ENCODE results near the gene PARP11.

Gene PARP11

GRCh38 chr12:3872800-3873636 lies at the start of gene PARP11:
Gene PARP11, minus strand, starts transcription at chr12:3873399. Its CDS starts 170 bp downstream, at chr12:3873229.
- peaks cover 52% of the 10 kb centered on the region for H3K4me1 Mint-ChIP-seq (ENCODE audit: low read depth)

GRCh38 chr12:3922033-3922432 lies 48.8 kb upstream of the PARP11 start:
- H3K27me3 Mint-ChIP-seq, result no peaks in the 10 kb centered on the region
- H3K4me3 Mint-ChIP-seq, result no peak overlapping the region
- H3K4me1 Mint-ChIP-seq (ENCODE audit: low read depth), result peaks cover 15% of the 10 kb centered on the region
- H3K36me3 Mint-ChIP-seq (ENCODE audit: low read depth), result no peaks in the 10 kb centered on the region
- no peaks in the 10 kb centered on the region for H3K9me3 Mint-ChIP-seq
- H3K27ac Mint-ChIP-seq, result no peak overlapping the region

More at GRCh38 chr12:3872800-3873636, at the start of gene PARP11:
- Mint-ChIP-seq H3K27ac (peak within 1 kb of the TSS; percentile 98), H3K9me3 (peaks cover 6% of the 10 kb centered on the region), H3K36me3 (ENCODE audit: low read depth) (peaks cover 16% of the 10 kb centered on the region), H3K27me3 (no peaks in the 10 kb centered on the region), H3K4me3 (peak within 1 kb of the TSS; percentile 97)

DNA sequence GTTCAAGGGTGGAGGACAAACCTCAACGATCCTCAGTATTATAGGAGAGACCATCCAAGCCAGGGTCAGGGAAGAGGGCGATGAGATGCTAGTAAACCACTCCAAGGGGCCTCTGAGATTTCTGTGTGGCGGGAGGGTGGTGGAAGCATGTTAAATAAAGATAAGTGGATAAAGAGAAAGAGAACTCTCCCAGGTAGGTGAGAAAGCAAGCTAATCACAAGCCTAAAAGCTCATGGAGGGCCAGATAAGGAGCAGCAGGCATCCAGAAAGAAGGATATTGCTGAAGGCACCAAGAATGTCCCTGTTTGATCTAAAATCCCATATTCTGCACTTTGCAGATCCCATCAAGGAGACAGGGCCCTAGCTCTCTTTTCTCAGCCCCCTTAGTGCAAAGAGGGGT lies 48.3 kb upstream of the PARP11 start:
- no peak overlapping the region for H3K4me3 Mint-ChIP-seq
- no peaks in the 10 kb centered on the region for H3K9me3 Mint-ChIP-seq
- H3K36me3 Mint-ChIP-seq (ENCODE audit: low read depth), result no peaks in the 10 kb centered on the region
- peaks cover 15% of the 10 kb centered on the region for H3K4me1 Mint-ChIP-seq (ENCODE audit: low read depth)
- no peak overlapping the region for H3K27ac Mint-ChIP-seq
- no peaks in the 10 kb centered on the region for H3K27me3 Mint-ChIP-seq

GRCh38 chr12:3921151-3921471 lies 47.9 kb upstream of the PARP11 start:
- Mint-ChIP-seq H3K36me3 (ENCODE audit: low read depth) (no peaks in the 10 kb centered on the region), H3K27me3 (no peaks in the 10 kb centered on the region), H3K27ac (no peak overlapping the region), H3K9me3 (no peaks in the 10 kb centered on the region), H3K4me3 (no peak overlapping the region), H3K4me1 (ENCODE audit: low read depth) (peaks cover 15% of the 10 kb centered on the region)

DNA sequence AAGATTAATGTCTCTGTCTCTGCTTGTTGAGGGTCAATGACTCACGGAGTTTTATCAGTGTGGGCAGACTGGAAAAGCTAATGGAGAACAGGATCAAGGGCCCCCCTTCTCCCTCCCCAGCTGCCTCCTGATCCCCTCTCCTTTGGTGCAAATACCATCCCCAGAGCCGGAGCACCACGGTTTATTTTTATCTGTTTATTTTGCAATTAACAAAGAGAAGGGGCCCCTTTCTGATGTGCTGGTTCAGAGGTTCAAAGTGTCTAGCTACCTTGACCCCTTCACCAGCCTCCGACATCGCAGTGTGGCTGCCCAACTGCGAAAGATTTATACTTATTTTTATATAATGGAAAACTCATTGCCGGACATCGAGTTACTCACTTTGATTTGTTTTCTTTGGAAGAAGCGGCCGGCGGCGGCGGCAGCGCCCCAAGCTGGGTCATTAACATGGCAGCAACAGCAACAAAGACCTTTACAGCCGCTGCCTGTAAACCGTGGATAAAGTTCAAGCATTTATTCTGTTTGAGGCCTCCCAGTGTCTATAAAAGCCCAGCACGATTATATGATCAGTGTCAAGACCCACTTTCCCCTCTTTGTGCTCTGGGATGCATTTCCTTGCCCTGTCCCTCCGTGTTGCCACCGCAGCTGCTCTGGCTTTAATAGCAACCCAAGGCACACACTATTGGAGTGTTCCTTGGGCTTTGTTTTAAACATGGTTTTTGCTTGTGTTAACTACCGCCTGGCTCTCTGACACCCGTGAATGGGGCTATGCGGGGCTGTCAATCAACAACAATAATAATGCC lies 47.4 kb upstream of the PARP11 start:
- Mint-ChIP-seq H3K4me1 (ENCODE audit: low read depth) (peaks cover 10% of the 10 kb centered on the region), H3K27me3 (no peaks in the 10 kb centered on the region), H3K9me3 (no peaks in the 10 kb centered on the region), H3K36me3 (ENCODE audit: low read depth) (no peaks in the 10 kb centered on the region), H3K4me3 (no peak overlapping the region), H3K27ac (no peak overlapping the region)

DNA sequence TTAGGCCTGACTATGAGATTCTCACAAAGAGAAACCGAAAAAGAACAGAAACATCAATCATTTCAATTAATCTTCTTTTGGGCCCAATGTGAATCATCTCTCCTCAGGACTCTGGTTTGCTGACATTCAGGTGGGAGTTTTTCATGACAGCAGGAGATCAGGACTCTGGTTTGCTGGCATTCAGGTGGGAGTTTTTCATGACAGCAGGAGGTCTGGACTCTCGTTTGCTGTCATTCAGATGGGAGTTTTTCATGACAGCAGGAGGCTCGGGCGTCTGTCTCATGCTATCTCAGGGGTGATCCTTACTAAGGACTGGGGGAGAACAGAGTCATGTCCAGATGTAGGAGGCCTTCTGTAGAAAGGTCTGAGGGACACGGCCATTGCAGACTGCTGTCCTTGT lies 40.1 kb upstream of the PARP11 start:
- H3K27me3 Mint-ChIP-seq, result no peaks in the 10 kb centered on the region
- no peak overlapping the region for H3K27ac Mint-ChIP-seq
- no peak overlapping the region for H3K4me3 Mint-ChIP-seq
- H3K36me3 Mint-ChIP-seq (ENCODE audit: low read depth), result no peaks in the 10 kb centered on the region
- H3K4me1 Mint-ChIP-seq (ENCODE audit: low read depth), result peaks cover 18% of the 10 kb centered on the region
- H3K9me3 Mint-ChIP-seq, result peaks cover 11% of the 10 kb centered on the region

GRCh38 chr12:3912863-3913262 lies 39.7 kb upstream of the PARP11 start:
- Mint-ChIP-seq H3K9me3 (peaks cover 11% of the 10 kb centered on the region), H3K36me3 (ENCODE audit: low read depth) (no peaks in the 10 kb centered on the region), H3K27ac (no peak overlapping the region), H3K27me3 (no peaks in the 10 kb centered on the region), H3K4me3 (no peak overlapping the region), H3K4me1 (ENCODE audit: low read depth) (peaks cover 23% of the 10 kb centered on the region)

GRCh38 chr12:3911409-3911808 lies 38.2 kb upstream of the PARP11 start:
- H3K9me3 Mint-ChIP-seq, result peaks cover 11% of the 10 kb centered on the region
- H3K36me3 Mint-ChIP-seq (ENCODE audit: low read depth), result no peaks in the 10 kb centered on the region
- H3K27ac Mint-ChIP-seq, result peak overlapping the region; percentile 5
- H3K4me3 Mint-ChIP-seq, result no peak overlapping the region
- H3K27me3 Mint-ChIP-seq, result no peaks in the 10 kb centered on the region
- peaks cover 33% of the 10 kb centered on the region for H3K4me1 Mint-ChIP-seq (ENCODE audit: low read depth)

- no peaks in the 10 kb centered on the region for H3K9me3 Mint-ChIP-seq
- H3K36me3 Mint-ChIP-seq (ENCODE audit: low read depth), result no peaks in the 10 kb centered on the region
- peaks cover 32% of the 10 kb centered on the region for H3K4me1 Mint-ChIP-seq (ENCODE audit: low read depth)
- peak overlapping the region; percentile 67 for H3K27ac Mint-ChIP-seq
- peak overlapping the region; percentile 61 for H3K4me3 Mint-ChIP-seq
- no peaks in the 10 kb centered on the region for H3K27me3 Mint-ChIP-seq
Observed at GRCh38 chr12:3905664-3906063, 32.5 kb upstream of the PARP11 start.

DNA sequence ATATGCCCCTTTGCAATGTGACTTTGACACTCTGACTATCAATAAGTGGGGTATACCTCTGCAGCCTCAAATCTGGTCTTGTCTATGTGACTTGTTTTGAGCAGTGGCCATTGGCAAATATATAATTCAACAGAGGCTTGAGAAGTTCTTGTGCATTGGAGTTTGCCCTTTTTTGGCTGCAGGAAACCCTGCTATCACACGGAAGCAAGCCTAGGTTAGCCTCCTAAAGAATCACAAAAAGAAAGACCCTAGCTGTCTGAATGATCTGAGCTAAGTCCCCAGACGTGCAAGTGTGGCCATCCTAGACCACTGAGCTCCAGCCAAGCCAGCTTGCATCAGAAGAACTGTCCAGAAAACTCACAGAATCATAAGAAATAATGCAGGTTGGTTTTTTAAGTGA lies 31.8 kb upstream of the PARP11 start:
- Mint-ChIP-seq H3K27ac (peak overlapping the region; percentile 67), H3K9me3 (no peaks in the 10 kb centered on the region), H3K36me3 (ENCODE audit: low read depth) (no peaks in the 10 kb centered on the region), H3K4me3 (peak overlapping the region; percentile 61), H3K27me3 (no peaks in the 10 kb centered on the region), H3K4me1 (ENCODE audit: low read depth) (peaks cover 32% of the 10 kb centered on the region)

GRCh38 chr12:3902921-3903320 lies 29.7 kb upstream of the PARP11 start:
- H3K4me1 Mint-ChIP-seq (ENCODE audit: low read depth), result peaks cover 36% of the 10 kb centered on the region
- H3K9me3 Mint-ChIP-seq, result no peaks in the 10 kb centered on the region
- no peaks in the 10 kb centered on the region for H3K27me3 Mint-ChIP-seq
- H3K27ac Mint-ChIP-seq, result no peak overlapping the region
- no peak overlapping the region for H3K4me3 Mint-ChIP-seq
- no peaks in the 10 kb centered on the region for H3K36me3 Mint-ChIP-seq (ENCODE audit: low read depth)

DNA sequence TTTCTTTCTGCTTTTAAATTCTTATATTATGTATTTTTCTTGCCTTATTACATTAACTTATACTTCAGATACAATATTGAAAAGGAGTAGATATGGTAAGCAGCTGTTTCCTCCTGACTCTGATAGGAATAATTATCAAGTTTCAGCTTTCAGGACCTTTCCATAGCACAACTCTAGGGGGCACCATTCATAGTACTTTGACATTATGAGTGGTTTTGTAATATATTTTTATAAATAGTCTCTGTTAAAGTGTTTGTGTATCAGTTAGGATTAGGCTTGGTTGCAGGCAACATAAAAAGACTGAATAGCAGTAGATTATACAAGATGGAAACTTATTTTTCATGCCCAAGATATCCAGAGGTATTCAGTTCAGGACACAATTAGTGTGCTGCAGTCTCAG lies 27.9 kb upstream of the PARP11 start:
- Mint-ChIP-seq H3K4me3 (no peak overlapping the region), H3K4me1 (ENCODE audit: low read depth) (peaks cover 41% of the 10 kb centered on the region), H3K27ac (no peak overlapping the region), H3K9me3 (no peaks in the 10 kb centered on the region), H3K27me3 (no peaks in the 10 kb centered on the region), H3K36me3 (ENCODE audit: low read depth) (no peaks in the 10 kb centered on the region)

GRCh38 chr12:3898756-3899155 lies 25.6 kb upstream of the PARP11 start:
- no peak overlapping the region for H3K4me3 Mint-ChIP-seq
- peaks cover 28% of the 10 kb centered on the region for H3K4me1 Mint-ChIP-seq (ENCODE audit: low read depth)
- no peak overlapping the region for H3K27ac Mint-ChIP-seq
- no peaks in the 10 kb centered on the region for H3K36me3 Mint-ChIP-seq (ENCODE audit: low read depth)
- no peaks in the 10 kb centered on the region for H3K9me3 Mint-ChIP-seq
- H3K27me3 Mint-ChIP-seq, result no peaks in the 10 kb centered on the region

DNA sequence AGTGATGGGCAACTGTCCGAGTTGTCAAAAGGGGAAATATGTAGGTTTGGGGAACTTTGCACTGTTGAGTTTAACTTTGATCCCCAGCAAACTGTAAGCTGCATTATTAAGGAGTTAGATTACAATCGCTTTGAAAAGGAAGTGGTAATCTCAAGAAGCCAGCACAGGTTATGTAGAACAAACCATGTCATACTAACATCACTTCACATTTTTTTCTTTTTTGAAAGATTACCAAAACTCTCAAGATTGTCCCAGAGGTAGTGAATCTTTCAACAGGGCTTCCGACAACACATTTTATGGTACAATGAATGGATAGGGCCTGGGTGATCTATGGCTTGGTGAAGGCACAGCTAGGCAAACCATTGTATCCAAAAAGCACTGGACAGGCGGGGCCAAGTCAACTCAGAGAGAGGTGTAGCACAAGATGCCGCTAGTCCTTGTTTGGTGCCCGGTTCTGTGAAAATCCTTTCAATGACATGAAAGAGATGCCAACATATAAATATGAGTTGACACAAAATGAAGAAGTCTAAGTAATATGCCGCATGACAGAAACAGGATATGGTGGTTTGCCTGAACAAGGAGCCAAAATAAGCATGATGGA lies 24.3 kb upstream of the PARP11 start:
- H3K4me3 Mint-ChIP-seq, result peak overlapping the region; percentile 52

DNA sequence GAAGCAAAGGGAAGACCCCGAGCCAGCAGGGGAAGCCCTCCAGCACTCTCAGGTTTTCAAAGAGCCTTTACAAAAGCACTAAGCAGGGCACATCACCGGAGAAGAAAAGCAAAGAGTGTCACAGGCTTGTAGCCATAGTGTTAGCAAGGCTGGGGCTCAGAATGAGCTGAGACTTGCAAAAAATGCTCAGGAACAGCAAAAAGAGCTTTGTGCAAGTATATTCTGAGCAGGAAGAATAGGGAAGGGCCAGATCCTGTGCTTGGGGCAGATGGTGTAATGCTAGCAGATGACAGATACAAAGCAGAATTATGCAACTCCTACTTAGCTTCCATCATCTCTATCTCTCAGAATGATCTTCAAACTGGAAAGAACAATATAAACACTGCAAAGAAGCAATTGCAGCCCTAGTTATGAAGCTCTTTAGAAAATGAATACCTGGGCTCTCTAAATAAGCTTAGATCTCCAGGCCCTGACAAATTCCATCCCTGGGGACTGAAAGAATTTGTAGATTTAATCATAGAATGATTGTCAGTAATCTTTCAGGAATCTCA lies 23.7 kb upstream of the PARP11 start:
- Mint-ChIP-seq H3K27ac (peak overlapping the region; percentile 29), H3K4me1 (ENCODE audit: low read depth) (peaks cover 28% of the 10 kb centered on the region), H3K36me3 (ENCODE audit: low read depth) (no peaks in the 10 kb centered on the region), H3K4me3 (peak overlapping the region; percentile 52), H3K9me3 (no peaks in the 10 kb centered on the region), H3K27me3 (no peaks in the 10 kb centered on the region)

More for the DNA sequence above, 24.3 kb upstream of the PARP11 start:
- Mint-ChIP-seq H3K4me1 (ENCODE audit: low read depth) (peaks cover 28% of the 10 kb centered on the region), H3K9me3 (no peaks in the 10 kb centered on the region), H3K27ac (peak overlapping the region; percentile 64), H3K36me3 (ENCODE audit: low read depth) (no peaks in the 10 kb centered on the region), H3K27me3 (no peaks in the 10 kb centered on the region)

Data from stimulated activated naive CD8-positive, alpha-beta T cell treated with anti-CD3 and anti-CD28 coated beads, Interleukin-15, Interleukin-2, amounts not matched to agents 100 ng/mL and 50 ng/mL, for 24 hours (primary cell).